ENCODE results near the gene BTBD17.

GRCh38 chr17:74337834-74338500 lies 23.7 kb downstream of the BTBD17 start:
- TF ChIP-seq CTCF (IDR thresholded peaks at IDR 0.05; ENCODE audit: poor library complexity) (no peak), EZH2 (IDR thresholded peaks at IDR 0.05; ENCODE audit: borderline replicate concordance) (no peak)
